ENCODE results near the gene LSS. TPM values are rescaled to one million over a fixed set of nuclear protein-coding genes. Genes with fewer than 3 reads are reported as not detected.

The LSS gene
- 10 to 100 TPM; 38.9 to 68.9 TPM for total RNA-seq

GRCh38 chr21:46228345-46229051 lies at the start of gene LSS:
Gene LSS, minus strand, starts transcription at chr21:46228774. Its CDS starts 29 bp downstream, at chr21:46228745.
- Histone ChIP-seq H3K27me3 (no peaks in the 10 kb centered on the region), H3K4me1 (peaks cover 45% of the 10 kb centered on the region), H3K27ac (peak within 1 kb of the TSS; percentile 69 to 87 (median 78)), H3K4me3 (peak within 1 kb of the TSS; percentile 78 to 79), H3K36me3 (replicated peaks in 1 of 2; ENCODE audit: insufficient read depth in 1 of 2, low read depth in 2 of 2) (no peaks in the 10 kb centered on the region), H3K9me3 (no peaks in the 10 kb centered on the region)
- intact Hi-C loops (cut with DNase I): no loop called here
- DNase-seq (peak; percentile 99), ATAC-seq (peak; percentile 97)
- peak; percentile 49 to 69 (median 65) for TF ChIP-seq POLR2A (IDR thresholded peaks at IDR 0.05)
- no peak for TF ChIP-seq CTCF (IDR thresholded peaks at IDR 0.05)
- WGBS, 2 donors: 0 to 1% methylated on average over 2 to 65 of the region's 77 CpGs

- intact Hi-C loops (cut with DNase I): no loop called here
- Histone ChIP-seq H3K27ac (no peak overlapping the region), H3K4me1 (no peaks in the 10 kb centered on the region), H3K9me3 (no peaks in the 10 kb centered on the region), H3K4me3 (no peak overlapping the region), H3K36me3 (replicated peaks in 1 of 2; ENCODE audit: insufficient read depth in 1 of 2, low read depth in 2 of 2) (peaks cover 30 to 61% of the 10 kb centered on the region in 2 donors), H3K27me3 (no peaks in the 10 kb centered on the region)
- ATAC-seq (no peak), DNase-seq (no peak)
- TF ChIP-seq POLR2A (IDR thresholded peaks at IDR 0.05): no peak
- TF ChIP-seq CTCF (IDR thresholded peaks at IDR 0.05): no peak
- WGBS, 2 donors: 93 to 96% methylated on average over 11 of the region's 11 CpGs
Observed at GRCh38 chr21:46274797-46275390, 46.3 kb upstream of the LSS start.

- TF ChIP-seq POLR2A (IDR thresholded peaks at IDR 0.05) (no peak), CTCF (IDR thresholded peaks at IDR 0.05) (no peak)
- 95% methylated on average over 14 of the region's 14 CpGs for WGBS, 2 donors
- H3K9me3 ChIP-seq: no peaks in the 10 kb centered on the region
- H3K36me3 ChIP-seq (replicated peaks in 1 of 2; ENCODE audit: insufficient read depth in 1 of 2, low read depth in 2 of 2): peaks cover 26 to 64% of the 10 kb centered on the region in 2 donors
- no peak overlapping the region for H3K27ac ChIP-seq
- no peaks in the 10 kb centered on the region for H3K27me3 ChIP-seq
- intact Hi-C loops (cut with DNase I): no loop called here
- ATAC-seq (no peak), DNase-seq (no peak)
- H3K4me1 ChIP-seq: no peaks in the 10 kb centered on the region
- H3K4me3 ChIP-seq: no peak overlapping the region
Observed at GRCh38 chr21:46273341-46273740, 44.8 kb upstream of the LSS start.

GRCh38 chr21:46269466-46269865 lies 40.9 kb upstream of the LSS start:
- TF ChIP-seq CTCF (IDR thresholded peaks at IDR 0.05): no peak
- TF ChIP-seq POLR2A (IDR thresholded peaks at IDR 0.05): no peak
- DNase-seq: no peak
- WGBS, 2 donors: 92 to 98% methylated on average over 9 to 10 of the region's 10 CpGs
- no peak overlapping the region for H3K4me3 ChIP-seq
- H3K4me1 ChIP-seq: no peaks in the 10 kb centered on the region
- peaks cover 24 to 63% of the 10 kb centered on the region in 2 donors for H3K36me3 ChIP-seq (replicated peaks in 1 of 2; ENCODE audit: insufficient read depth in 1 of 2, low read depth in 2 of 2)
- H3K27me3 ChIP-seq: no peaks in the 10 kb centered on the region
- ATAC-seq: no peak
- no peak overlapping the region for H3K27ac ChIP-seq
- no peaks in the 10 kb centered on the region for H3K9me3 ChIP-seq
- intact Hi-C loops (cut with DNase I): no loop called here
